CD4-positive, alpha-beta T cell treated with Interleukin-21 for 1 hour (primary cell): ENCODE data around the gene EHD3.

Experiments
- DNase-seq: peaks from one replicate; pipeline ENCODE4 v3.0.0-alpha.2; 2020

Gene EHD3

GRCh38 chr2:31213601-31214443, 20.1 kb upstream of the EHD3 start:
- DNase-seq, result no peak

- no peak for DNase-seq
Observed at GRCh38 chr2:31214444-31214915, 19.5 kb upstream of the EHD3 start.

GRCh38 chr2:31216734-31217133, 17.2 kb upstream of the EHD3 start:
- no peak for DNase-seq

GRCh38 chr2:31217465-31218200, 16.3 kb upstream of the EHD3 start, which contains the start of gene CAPN14:
TSS of gene CAPN14 (minus strand) at chr2:31217515. CDS start at chr2:31205447, 12,068 bp downstream.
- no peak for DNase-seq

- DNase-seq, result peak; percentile 3
Observed at GRCh38 chr2:31219131-31219969, 14.6 kb upstream of the EHD3 start.

GRCh38 chr2:31221544-31221943, 12.4 kb upstream of the EHD3 start:
- DNase-seq, result no peak

GRCh38 chr2:31222071-31222470, 11.9 kb upstream of the EHD3 start:
- DNase-seq, result no peak

- DNase-seq, result no peak
Observed at GRCh38 chr2:31223026-31223425, 10.9 kb upstream of the EHD3 start.

- no peak for DNase-seq
Observed at GRCh38 chr2:31223749-31224148, 10.2 kb upstream of the EHD3 start.

GRCh38 chr2:31226266-31226665, 7.7 kb upstream of the EHD3 start:
- no peak for DNase-seq

- no peak for DNase-seq
Observed at GRCh38 chr2:31227110-31227509, 6.8 kb upstream of the EHD3 start.

- no peak for DNase-seq
Observed at GRCh38 chr2:31227711-31228125, 6.2 kb upstream of the EHD3 start.

GRCh38 chr2:31228717-31229116, 5.2 kb upstream of the EHD3 start:
- DNase-seq, result no peak

- no peak for DNase-seq
Observed at GRCh38 chr2:31230751-31231150, 3.2 kb upstream of the EHD3 start.

- DNase-seq, result no peak
Observed at GRCh38 chr2:31231571-31232302, 2.2 kb upstream of the EHD3 start.

- no peak for DNase-seq
Observed at GRCh38 chr2:31232586-31232985, 1.4 kb upstream of the EHD3 start.

GRCh38 chr2:31233231-31233630, 721 bp upstream of the EHD3 start:
- no peak for DNase-seq

GRCh38 chr2:31234683-31235503, 941 bp downstream of the EHD3 start:
- no peak for DNase-seq

GRCh38 chr2:31235504-31235902, 1.6 kb downstream of the EHD3 start:
- no peak for DNase-seq

GRCh38 chr2:31236433-31237205, 2.7 kb downstream of the EHD3 start:
- no peak for DNase-seq
